Transverse colon (tissue), 4 donors: Measurements from ENCODE around the gene LRP1.

ENCODE experiments used
- CTCF ChIP-seq, 5 experiments: fragments of 200-600 bp in 3 of 5; fragments of 450-650 bp in 2 of 5; sonication (generic) in 3 of 5; IDR thresholded peaks; 1 replicate in 2 of 5; 2 replicates in 3 of 5; pipeline ENCODE4 v1.5.1; 2016 to 2017; ENCODE audit warnings: antibody characterized with exemption in 5 of 5, inconsistent platforms in 3 of 5, mild to moderate bottlenecking in 2 of 5, moderate library complexity in 1 of 5
- EP300 ChIP-seq: sonication (generic); formaldehyde crosslinking; IDR thresholded peaks from one replicate; pipeline ENCODE4 v1.6.1; 2017; ENCODE audit warnings: antibody characterized with exemption, low read depth
- POLR2A ChIP-seq: fragments of 450-650 bp; IDR thresholded peaks from one replicate; pipeline ENCODE4 v1.6.1; 2016; ENCODE audit warnings: antibody characterized with exemption, mild to moderate bottlenecking, moderate library complexity
- POLR2AphosphoS5 ChIP-seq, 3 donors: sonication (generic); formaldehyde crosslinking; IDR thresholded peaks; one replicate each; pipeline ENCODE4 v1.6.1; 2016; ENCODE audit warnings: antibody characterized with exemption in 3 of 3

GRCh38 chr12:57242329-57242690 lies 114.0 kb downstream of the LRP1 start:
- TF ChIP-seq EP300 (no peak), CTCF (IDR thresholded peaks at IDR 0.05) (no peak), POLR2A (no peak), POLR2AphosphoS5 (IDR thresholded peaks at IDR 0.05) (no peak)
